DND-41 (cell line): ENCODE results near the gene TFB1M.

Experiments
- ATAC-seq: fragments of 200-7000 bp; cut with Tn5 transposase; 3 replicates; pipeline ENCODE4 v1.9.1; 2021; ENCODE audit warnings: low read depth; ENCODE audit not compliant: insufficient read depth
- DNase-seq: peaks from one replicate; pipeline ENCODE4 v3.0.0-alpha.2; 2020
- H2AFZ ChIP-seq: 2 replicates; pipeline ENCODE4 v1.6.0; 2012; ENCODE audit warnings: low read depth, low read length
- H3K27ac ChIP-seq: 2 replicates; pipeline ENCODE4 v1.5.1; 2012; ENCODE audit warnings: low read length, inconsistent platforms
- H3K27me3 ChIP-seq: fragments of 200-600 bp; sonication (generic); 2 replicates; pipeline ENCODE4 v1.6.0; 2012; ENCODE audit warnings: low read length, mild to moderate bottlenecking, inconsistent platforms; ENCODE audit not compliant: insufficient read depth, poor library complexity
- H3K36me3 ChIP-seq: 2 replicates; pipeline ENCODE4 v1.5.1; 2012; ENCODE audit warnings: low read length, inconsistent platforms; ENCODE audit not compliant: insufficient read depth
- H3K4me1 ChIP-seq: 2 replicates; pipeline ENCODE4 v1.5.1; 2012; ENCODE audit warnings: mild to moderate bottlenecking, low read length; ENCODE audit not compliant: insufficient read depth
- H3K4me2 ChIP-seq: 2 replicates; pipeline ENCODE4 v1.6.0; 2012; ENCODE audit warnings: mild to moderate bottlenecking, moderate library complexity, low read length, inconsistent platforms; ENCODE audit not compliant: insufficient read depth
- H3K4me3 ChIP-seq, 2 experiments: fragments of 200-600 bp in 1 of 2; shearing (Covaris generic) in 1 of 2; 2 replicates each; pipeline ENCODE4 v1.5.1; 2012 to 2016; ENCODE audit warnings: inconsistent platforms in 2 of 2, low read length in 2 of 2, mild to moderate bottlenecking in 2 of 2, low read depth in 1 of 2, moderate library complexity in 1 of 2
- H3K79me2 ChIP-seq: 2 replicates; pipeline ENCODE4 v1.6.0; 2012; ENCODE audit warnings: low read length, inconsistent platforms; ENCODE audit not compliant: insufficient read depth
- H3K9ac ChIP-seq: 2 replicates; pipeline ENCODE4 v1.6.0; 2012; ENCODE audit warnings: low read depth, mild to moderate bottlenecking, inconsistent platforms, low read length, moderate library complexity
- H3K9me3 ChIP-seq: 2 replicates; pipeline ENCODE4 v1.5.1; 2012; ENCODE audit warnings: low read length, moderate library complexity, mild to moderate bottlenecking, inconsistent platforms; ENCODE audit not compliant: insufficient read depth, severe bottlenecking
- H4K20me1 ChIP-seq: 2 replicates; pipeline ENCODE4 v1.6.0; 2012; ENCODE audit warnings: low read length; ENCODE audit not compliant: insufficient read depth
- CTCF ChIP-seq: IDR thresholded peaks from 2 replicates; pipeline ENCODE4 v1.5.1; 2012; ENCODE audit warnings: borderline replicate concordance, low read length, moderate library complexity, mild to moderate bottlenecking; ENCODE audit not compliant: poor library complexity, severe bottlenecking; ENCODE audit errors: extremely low read depth
- EZH2 ChIP-seq: IDR thresholded peaks from 3 replicates; pipeline ENCODE4 v1.6.1; 2012; ENCODE audit warnings: borderline replicate concordance, low read depth, mild to moderate bottlenecking, moderate library complexity, low read length, inconsistent platforms; ENCODE audit not compliant: severe bottlenecking

Gene TFB1M

GRCh38 chr6:155316419-155316818 is 2.1 kb upstream of the TFB1M start:
- Histone ChIP-seq H3K27ac (no peak overlapping the region), H3K36me3 (peaks cover 10% of the 10 kb centered on the region), H3K4me2 (no peak overlapping the region), H3K4me3 (no peak overlapping the region), H3K79me2 (peaks cover 23% of the 10 kb centered on the region), H3K27me3 (no peaks in the 10 kb centered on the region), H3K9me3 (no peaks in the 10 kb centered on the region), H3K9ac (no peak overlapping the region), H2AFZ (peak overlapping the region; percentile 10; the same call in 1 of the 2 replicates), H4K20me1 (no peaks in the 10 kb centered on the region), H3K4me1 (peaks cover 25% of the 10 kb centered on the region)
- TF ChIP-seq EZH2 (no peak), CTCF (no peak)
- ATAC-seq (no peak), DNase-seq (no peak)

- Histone ChIP-seq H4K20me1 (no peaks in the 10 kb centered on the region), H2AFZ (peak overlapping the region; percentile 95), H3K27ac (peak overlapping the region; percentile 97), H3K4me3 (peak overlapping the region; percentile 35 to 87; a peak in 3 of 4 replicates), H3K27me3 (no peaks in the 10 kb centered on the region), H3K9ac (peak overlapping the region; percentile 90), H3K4me1 (peaks cover 25% of the 10 kb centered on the region), H3K79me2 (peaks cover 23% of the 10 kb centered on the region), H3K4me2 (peak overlapping the region; percentile 76), H3K9me3 (no peaks in the 10 kb centered on the region), H3K36me3 (peaks cover 18% of the 10 kb centered on the region)
- no peak for ATAC-seq
- no peak for TF ChIP-seq CTCF
- no peak for DNase-seq
Observed at GRCh38 chr6:155315516-155315871, 1.2 kb upstream of the TFB1M start.

- H3K4me1 ChIP-seq = peaks cover 25% of the 10 kb centered on the region
- DNase-seq = no peak
- TF ChIP-seq EZH2 = no peak
- TF ChIP-seq CTCF = no peak
Observed at GRCh38 chr6:155314773-155315515, 660 bp upstream of the TFB1M start.

More at GRCh38 chr6:155314773-155315515, 660 bp upstream of the TFB1M start:
- Histone ChIP-seq H3K9me3 (no peaks in the 10 kb centered on the region), H3K4me3 (peak overlapping the region; percentile 35 to 87; a peak in 3 of 4 replicates), H3K79me2 (peaks cover 23% of the 10 kb centered on the region), H3K27me3 (no peaks in the 10 kb centered on the region), H3K27ac (peak overlapping the region; percentile 97), H3K4me2 (peak overlapping the region; percentile 76), H2AFZ (peak overlapping the region; percentile 95), H3K36me3 (peaks cover 22% of the 10 kb centered on the region), H3K9ac (peak overlapping the region; percentile 90), H4K20me1 (no peaks in the 10 kb centered on the region)
- ATAC-seq = peak; percentile 55
